Hematopoietic multipotent progenitor cell treated with erythropoietin and hydrocortisone succinate and interleukin-3 and kit ligand, for 4 days (in vitro differentiated cells): ENCODE data around the gene AGR2.
A peak's percentile ranks its signal among the peaks of the same experiment; 100 is the strongest.

Experiments
- DNase-seq: peaks from one replicate; pipeline ENCODE4 v3.0.0-alpha.2; 2015

The AGR2 gene

DNA sequence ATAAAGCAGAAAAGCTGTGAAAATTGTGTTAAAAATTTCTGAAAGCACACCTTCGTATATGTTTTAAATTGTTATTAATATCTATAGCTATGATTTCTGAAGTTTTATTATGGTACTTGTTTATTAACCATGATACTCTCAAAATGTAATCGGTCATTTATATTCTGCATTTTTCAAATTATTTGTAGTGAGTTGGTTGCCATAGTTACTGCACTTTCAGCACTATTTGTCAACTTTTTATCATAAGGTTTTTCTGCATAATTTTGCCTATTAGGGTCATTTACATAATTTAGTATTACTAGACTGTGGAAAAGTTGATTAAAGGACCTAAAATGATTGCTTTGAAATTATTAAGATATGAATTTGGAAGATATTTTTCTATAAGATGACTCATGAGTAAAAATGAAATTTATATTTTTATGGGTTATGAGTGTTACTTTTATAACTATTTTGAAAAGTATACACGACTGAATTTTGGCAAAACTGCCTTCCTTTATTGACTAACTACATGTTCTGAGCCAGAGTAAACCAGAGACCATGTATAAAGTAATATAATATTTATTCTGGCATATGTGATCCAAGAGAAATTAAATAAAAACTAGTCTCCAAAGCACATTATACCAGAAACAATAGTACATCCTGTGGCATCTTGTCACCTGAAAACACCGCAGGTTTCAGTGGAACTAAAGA lies 7.9 kb upstream of the AGR2 start:
- no peak for DNase-seq

DNA sequence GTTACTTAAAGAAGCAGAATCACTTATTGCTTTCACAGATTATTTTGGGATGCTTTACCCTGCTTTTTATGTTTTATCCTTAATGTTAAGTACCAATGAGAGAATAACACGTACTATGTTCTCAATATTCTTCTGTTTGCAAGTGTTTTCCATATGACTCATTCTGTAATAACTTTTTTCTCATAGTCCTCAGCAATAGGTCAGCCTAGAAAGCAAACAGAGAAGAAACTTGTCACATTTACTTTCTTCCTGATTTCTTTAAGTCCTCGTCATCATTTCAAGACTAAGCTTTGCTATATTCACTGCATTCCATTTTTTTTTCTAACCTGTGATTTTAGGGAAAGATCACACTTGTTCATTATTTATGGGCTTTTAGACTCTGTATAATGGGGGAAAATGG lies 6.8 kb upstream of the AGR2 start:
- no peak for DNase-seq

GRCh38 chr7:16810573-16810972 lies 5.8 kb upstream of the AGR2 start:
- no peak for DNase-seq

DNA sequence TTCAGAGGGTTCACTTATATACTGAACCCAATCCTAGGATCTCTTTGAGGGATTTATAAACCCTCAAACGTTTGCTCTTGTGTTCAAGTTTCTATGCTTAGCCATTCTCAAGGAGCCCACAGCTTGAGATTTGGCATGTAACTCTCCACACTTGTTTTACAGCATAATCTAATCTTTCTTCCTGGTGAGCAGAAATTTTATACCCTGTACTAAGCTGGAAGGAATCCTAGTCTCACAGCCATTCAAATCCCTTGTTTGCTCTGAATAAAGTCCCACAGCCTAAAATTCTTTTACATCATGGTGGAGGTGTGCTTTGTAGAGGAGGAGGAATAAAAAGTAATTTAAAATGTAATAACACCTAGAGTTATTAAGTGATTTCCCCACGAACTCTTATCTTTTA lies 5.3 kb upstream of the AGR2 start:
- no peak for DNase-seq

- DNase-seq: no peak
Observed at GRCh38 chr7:16805441-16805840, 642 bp upstream of the AGR2 start.

GRCh38 chr7:16803881-16804673 lies 722 bp downstream of the AGR2 start:
- DNase-seq: no peak

DNA sequence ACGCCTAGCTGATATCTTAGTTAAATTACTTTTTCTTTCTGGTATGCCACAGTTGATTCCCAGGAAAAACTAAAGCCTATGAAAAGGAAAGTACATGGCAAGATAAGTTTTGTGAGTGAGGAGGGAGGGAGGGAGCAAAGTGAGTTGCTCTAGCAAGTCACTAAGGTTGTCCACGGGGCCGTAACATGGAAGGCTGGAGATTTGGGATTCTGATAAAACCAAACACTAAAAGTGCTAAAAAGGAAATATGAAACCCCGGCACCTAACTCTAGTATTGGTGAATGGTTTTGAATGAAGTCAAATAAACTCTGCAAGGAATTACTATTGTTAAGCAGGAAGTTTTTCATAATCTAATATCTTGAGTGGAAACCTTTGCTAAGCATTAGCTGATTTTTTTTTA lies 1.7 kb downstream of the AGR2 start:
- DNase-seq: no peak

DNA sequence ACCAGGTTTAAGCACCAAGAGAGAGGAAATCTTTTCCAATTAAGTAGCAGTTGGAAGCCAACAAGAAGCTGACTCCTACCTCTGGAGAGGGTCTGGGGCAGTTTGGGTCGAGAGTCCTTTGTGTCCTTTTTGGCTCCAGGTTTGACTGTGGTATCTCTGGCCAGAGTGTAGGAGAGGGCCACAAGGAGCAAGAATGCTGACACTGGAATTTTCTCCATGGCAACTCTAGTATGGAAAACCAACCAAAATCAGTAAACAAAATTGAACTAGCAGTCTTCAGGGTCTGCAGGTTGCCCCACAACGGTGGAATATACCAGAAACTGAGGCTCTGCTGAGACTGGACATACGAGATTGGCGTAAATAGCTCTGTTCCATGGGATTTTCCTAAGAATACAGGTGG lies 3.2 kb downstream of the AGR2 start:
- DNase-seq: no peak

GRCh38 chr7:16801111-16801542 lies 3.7 kb downstream of the AGR2 start:
- peak; percentile 81 for DNase-seq

DNA sequence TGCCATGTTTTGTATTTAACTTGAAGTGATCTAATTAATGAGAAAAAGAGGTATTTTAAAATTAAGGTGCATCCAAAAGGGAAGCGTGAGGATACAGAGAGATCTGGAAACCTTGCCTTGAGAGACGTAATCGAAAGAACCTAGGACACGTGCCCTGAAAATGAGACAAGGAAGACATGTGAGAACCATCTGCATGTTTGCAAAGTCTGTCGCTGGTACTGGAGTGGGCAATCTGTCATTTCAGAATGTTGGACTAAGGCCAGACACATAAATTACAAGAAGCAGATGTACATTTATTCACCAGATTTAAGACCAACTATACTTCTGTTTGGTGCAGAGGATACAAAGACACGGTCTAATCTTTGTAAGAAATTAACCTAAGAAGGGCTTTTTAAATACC lies 9.2 kb downstream of the AGR2 start:
- DNase-seq: peak; percentile 18

DNA sequence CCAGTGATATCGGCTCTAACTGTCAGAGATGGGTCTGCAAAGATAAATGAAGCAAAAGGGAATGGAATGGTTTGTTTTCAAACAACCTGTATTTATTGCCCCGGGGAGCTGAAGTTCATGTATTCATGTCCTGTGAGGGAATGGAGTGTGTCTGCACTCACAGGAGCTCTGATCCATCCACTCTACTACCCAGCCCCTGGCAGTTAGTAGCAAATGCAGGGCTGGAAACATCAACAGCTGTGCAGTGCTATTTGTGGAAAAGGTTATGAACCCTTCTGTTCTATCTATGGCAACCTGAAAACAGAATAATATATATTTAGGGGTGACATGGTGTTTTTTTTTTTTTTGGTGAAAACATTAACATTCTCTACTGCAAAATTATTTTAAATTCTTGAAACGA lies 9.8 kb downstream of the AGR2 start:
- DNase-seq: no peak

DNA sequence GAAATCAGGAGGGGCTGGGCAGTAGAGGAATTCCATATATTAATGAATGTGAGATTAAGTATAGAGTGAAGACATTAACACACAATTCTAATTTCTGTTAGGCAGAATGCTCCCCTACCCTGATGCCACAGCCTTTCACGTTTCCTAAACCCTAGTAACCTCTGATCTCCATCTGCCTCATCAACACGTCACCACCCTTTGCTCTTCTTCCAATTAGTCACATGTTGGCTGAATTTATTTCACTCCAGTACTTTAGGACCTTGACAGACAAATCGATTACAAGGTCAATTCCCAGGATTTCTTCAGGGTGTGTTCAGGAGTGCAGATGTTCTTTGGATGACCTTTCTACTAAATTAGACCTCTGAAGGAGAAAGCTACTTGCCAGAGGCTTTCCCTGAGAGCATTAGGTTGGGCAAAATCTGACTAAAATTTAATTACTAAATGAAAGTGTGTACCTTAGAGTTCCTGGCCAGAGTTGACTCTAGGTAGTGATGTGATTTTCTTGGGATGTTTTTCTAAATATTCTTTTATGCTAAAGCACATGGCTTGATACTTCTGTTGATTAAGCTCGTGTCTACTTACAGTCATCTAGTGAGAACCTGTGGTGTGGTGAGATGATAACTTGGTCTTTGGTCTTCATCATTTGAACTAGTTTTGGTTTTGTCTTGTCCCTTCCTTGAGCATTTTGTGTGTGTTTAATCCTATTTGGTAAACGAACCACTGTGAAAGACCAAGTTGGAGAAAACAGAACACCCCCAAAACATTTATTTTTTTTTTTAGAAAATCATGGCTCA lies 12.7 kb downstream of the AGR2 start:
- DNase-seq: no peak

GRCh38 chr7:16791071-16791470 lies 13.7 kb downstream of the AGR2 start:
- DNase-seq: no peak

DNA sequence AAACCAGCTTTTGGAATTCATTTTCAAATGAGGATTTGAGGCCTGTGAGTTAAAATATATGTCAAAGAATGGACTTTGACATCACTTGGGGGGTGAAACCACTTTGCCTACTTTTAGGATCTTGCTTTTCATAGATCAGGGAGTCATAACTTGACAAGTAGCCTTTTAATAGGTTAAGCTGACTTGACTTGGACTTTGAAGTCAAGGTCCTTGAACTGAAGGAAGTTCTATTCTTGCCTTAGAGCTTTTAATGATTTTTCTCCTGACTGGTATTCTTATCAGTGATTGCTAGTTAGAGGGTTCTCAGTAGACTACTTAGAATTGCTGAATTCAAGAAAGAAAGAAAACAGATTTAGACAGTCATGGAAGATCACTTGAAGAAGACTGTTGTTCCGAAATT lies 17.7 kb downstream of the AGR2 start:
- no peak for DNase-seq

GRCh38 chr7:16786257-16786656 lies 18.5 kb downstream of the AGR2 start:
- no peak for DNase-seq

- DNase-seq: no peak
Observed at GRCh38 chr7:16785846-16786245, 19.0 kb downstream of the AGR2 start.

DNA sequence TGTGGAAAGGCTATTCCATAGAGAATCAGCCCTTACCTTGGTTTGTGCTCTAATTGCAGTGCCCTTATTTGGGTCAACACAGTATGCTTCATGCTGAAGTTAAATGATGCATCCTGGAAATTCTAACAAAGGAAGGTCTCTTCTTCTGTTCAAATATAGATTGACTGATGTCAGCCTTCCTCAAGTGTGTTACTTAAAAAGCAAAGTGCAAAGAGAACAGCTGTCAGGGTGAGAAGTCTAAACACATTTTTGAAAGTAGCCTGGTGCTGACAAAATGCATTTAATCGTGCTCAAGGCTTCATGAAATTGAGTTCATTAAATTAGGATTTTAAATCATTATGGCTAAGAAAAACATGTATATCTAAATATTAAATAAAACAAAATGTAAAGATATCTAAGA lies 19.5 kb downstream of the AGR2 start:
- no peak for DNase-seq

DNA sequence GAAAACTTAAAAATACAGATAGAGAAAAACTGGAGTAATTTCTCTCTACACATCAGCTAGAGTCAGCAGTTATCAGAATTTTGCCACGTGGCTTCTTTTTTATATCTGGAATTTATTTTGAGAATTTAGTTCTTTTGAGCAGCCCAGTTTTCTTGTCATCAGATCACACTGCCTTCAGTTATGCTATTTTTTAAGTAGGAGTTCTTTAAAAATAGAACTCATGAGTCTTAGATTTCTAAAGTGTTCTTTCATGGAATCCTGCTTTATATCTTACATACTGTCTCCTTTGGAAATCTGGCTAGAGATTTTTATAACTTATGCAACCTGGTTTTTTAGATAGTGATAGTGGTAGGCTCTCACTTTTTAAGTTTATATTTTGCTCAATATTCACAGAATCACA lies 24.2 kb downstream of the AGR2 start:
- DNase-seq: no peak

DNA sequence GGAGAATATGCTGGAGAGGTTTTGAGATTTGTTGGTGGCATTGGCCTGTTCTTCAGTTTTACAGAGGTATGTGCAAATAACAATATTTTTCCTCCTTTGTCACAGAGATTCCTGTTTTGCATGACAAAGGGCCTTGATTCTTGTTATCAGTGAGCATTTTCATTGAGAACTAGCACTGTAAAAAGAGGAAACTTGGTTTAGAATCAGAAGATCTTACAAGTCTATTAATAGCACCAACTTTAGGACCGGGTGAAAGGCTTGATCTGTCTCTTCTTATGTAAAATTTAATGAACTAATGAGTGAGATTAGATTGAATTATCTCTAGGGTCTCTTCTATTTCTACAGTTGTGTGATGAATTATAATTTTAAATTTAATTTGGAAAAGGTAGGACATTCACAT lies 25.7 kb downstream of the AGR2 start:
- DNase-seq: peak; percentile 66

GRCh38 chr7:16778476-16778875 lies 26.3 kb downstream of the AGR2 start:
- DNase-seq: no peak

DNA sequence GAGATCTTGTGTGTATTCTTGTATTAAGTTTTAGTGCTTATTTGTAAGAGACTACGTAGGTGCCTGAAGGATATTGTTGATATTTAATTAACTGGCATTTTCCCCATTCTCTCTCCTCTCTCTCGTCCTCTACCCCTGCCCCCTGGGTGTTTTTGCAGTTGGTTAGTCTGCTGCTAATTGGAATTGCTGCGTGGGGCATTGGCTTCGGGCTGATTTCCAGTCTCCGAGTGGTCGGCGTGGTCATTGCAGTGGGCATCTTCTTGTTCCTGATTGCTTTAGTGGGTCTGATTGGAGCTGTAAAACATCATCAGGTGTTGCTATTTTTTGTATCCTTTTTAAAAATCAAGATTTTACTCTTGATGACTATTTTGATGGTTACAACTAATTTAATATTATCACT lies 28.7 kb downstream of the AGR2 start:
- no peak for DNase-seq

DNA sequence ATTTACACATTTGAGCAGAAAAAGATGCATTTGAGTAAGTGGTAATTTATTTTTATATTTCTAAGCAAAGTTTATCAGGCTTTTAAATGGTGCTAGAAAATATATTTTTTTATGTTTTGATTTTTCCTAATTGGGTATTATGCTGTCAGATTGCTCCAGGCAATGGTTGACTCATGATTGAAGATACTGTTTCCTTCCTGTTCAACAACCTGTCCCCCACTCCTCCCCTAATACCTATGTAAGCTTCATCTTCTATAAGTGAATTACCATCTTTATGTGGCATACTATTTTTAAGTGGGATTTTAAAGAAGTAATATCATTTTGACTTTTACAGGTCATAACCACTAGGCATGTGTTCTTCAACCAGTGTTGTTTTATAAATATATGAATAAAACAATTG lies 29.8 kb downstream of the AGR2 start:
- DNase-seq: no peak

- DNase-seq: peak; percentile 54
Observed at GRCh38 chr7:16774294-16774693, 30.5 kb downstream of the AGR2 start.

DNA sequence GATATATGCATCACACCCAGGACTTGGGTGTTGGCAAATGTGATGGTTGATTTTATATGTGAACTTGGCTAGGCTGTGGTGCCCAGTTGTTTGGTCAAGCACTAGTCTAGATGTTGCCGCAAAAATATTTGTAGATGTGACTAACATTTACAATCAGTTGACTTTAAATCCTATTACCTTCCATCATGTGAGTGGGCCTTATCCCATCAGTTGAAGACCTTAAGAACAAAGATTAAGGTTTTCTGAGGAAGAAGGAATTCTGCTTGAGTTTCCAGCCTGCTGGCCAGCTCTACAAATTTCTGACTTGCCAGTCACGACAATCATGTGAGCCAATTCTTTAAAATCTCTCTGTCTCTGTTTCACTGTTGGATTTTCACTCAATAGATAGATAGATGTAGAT lies 30.9 kb downstream of the AGR2 start:
- DNase-seq: no peak
